ENCODE results near the gene FAM200C. TPM values are rescaled to one million over a fixed set of nuclear protein-coding genes. Genes with fewer than 3 reads are reported as not detected.
A peak's percentile ranks its signal among the peaks of the same experiment; 100 is the strongest.
"Not testable (repeated sequence)": the region's sequence is repeated elsewhere in the genome, so short reads cannot be mapped to it uniquely, and the experiment has no call there.

FAM200C gene
- total and polyA plus RNA-seq, 9 donors: 9.0 to 14.5 (median 9.8) TPM

GRCh38 chr5:160438316-160439204 is 38.7 kb upstream of the FAM200C start:
- Histone ChIP-seq H3K27ac (ENCODE audit: low read length) (no peak overlapping the region), H3K9me3 (replicated peaks; ENCODE audit: control insufficient read depth, low read depth, low read length) (no peaks in the 10 kb centered on the region), H3K4me1 (ENCODE audit: control insufficient read depth, insufficient read depth, low read length) (peaks cover 8% of the 10 kb centered on the region), H3K4me3 (ENCODE audit: low read length) (peak overlapping the region; percentile 45), H3K36me3 (ENCODE audit: control insufficient read depth, insufficient read depth, low read length) (no peaks in the 10 kb centered on the region), H3K27me3 (ENCODE audit: control insufficient read depth, insufficient read depth, low read length) (peaks cover 3% of the 10 kb centered on the region)
- WGBS (ENCODE audit: insufficient coverage): 12% methylated on average over 9 of the region's 18 CpGs
- DNase-seq: peak; percentile 62

GRCh38 chr5:160437271-160437670 is 37.4 kb upstream of the FAM200C start:
- DNase-seq: no peak
- Histone ChIP-seq H3K4me3 (ENCODE audit: low read length) (no peak overlapping the region), H3K27ac (ENCODE audit: low read length) (no peak overlapping the region), H3K4me1 (ENCODE audit: control insufficient read depth, insufficient read depth, low read length) (peaks cover 8% of the 10 kb centered on the region), H3K36me3 (ENCODE audit: control insufficient read depth, insufficient read depth, low read length) (no peaks in the 10 kb centered on the region), H3K27me3 (ENCODE audit: control insufficient read depth, insufficient read depth, low read length) (peaks cover 3% of the 10 kb centered on the region), H3K9me3 (replicated peaks; ENCODE audit: control insufficient read depth, low read depth, low read length) (no peaks in the 10 kb centered on the region)

- WGBS (ENCODE audit: insufficient coverage): no CpG with 5 or more reads among the region's 6 CpGs
- not testable (repeated sequence) for H3K27me3 ChIP-seq (ENCODE audit: control insufficient read depth, insufficient read depth, low read length); DNase-seq; H3K4me3 ChIP-seq (ENCODE audit: low read length); H3K4me1 ChIP-seq (ENCODE audit: control insufficient read depth, insufficient read depth, low read length); H3K9me3 ChIP-seq (replicated peaks; ENCODE audit: control insufficient read depth, low read depth, low read length); H3K36me3 ChIP-seq (ENCODE audit: control insufficient read depth, insufficient read depth, low read length); H3K27ac ChIP-seq (ENCODE audit: low read length)
Observed at GRCh38 chr5:160436661-160437060, 36.8 kb upstream of the FAM200C start.

- Histone ChIP-seq H3K36me3 (ENCODE audit: control insufficient read depth, insufficient read depth, low read length) (no peaks in the 10 kb centered on the region), H3K4me1 (ENCODE audit: control insufficient read depth, insufficient read depth, low read length) (peaks cover 8% of the 10 kb centered on the region), H3K27ac (ENCODE audit: low read length) (no peak overlapping the region), H3K27me3 (ENCODE audit: control insufficient read depth, insufficient read depth, low read length) (peaks cover 3% of the 10 kb centered on the region), H3K9me3 (replicated peaks; ENCODE audit: control insufficient read depth, low read depth, low read length) (no peaks in the 10 kb centered on the region), H3K4me3 (ENCODE audit: low read length) (no peak overlapping the region)
- 80% methylated on average over 2 of the region's 4 CpGs for WGBS (ENCODE audit: insufficient coverage)
- no peak for DNase-seq
Observed at GRCh38 chr5:160436017-160436416, 36.2 kb upstream of the FAM200C start.

- no peak overlapping the region for H3K4me3 ChIP-seq (ENCODE audit: low read length)
- 60% methylated on average over 1 of the region's 1 CpG for WGBS (ENCODE audit: insufficient coverage)
- peaks cover 3% of the 10 kb centered on the region for H3K27me3 ChIP-seq (ENCODE audit: control insufficient read depth, insufficient read depth, low read length)
- H3K4me1 ChIP-seq (ENCODE audit: control insufficient read depth, insufficient read depth, low read length): peaks cover 8% of the 10 kb centered on the region
- H3K36me3 ChIP-seq (ENCODE audit: control insufficient read depth, insufficient read depth, low read length): no peaks in the 10 kb centered on the region
- no peaks in the 10 kb centered on the region for H3K9me3 ChIP-seq (replicated peaks; ENCODE audit: control insufficient read depth, low read depth, low read length)
- H3K27ac ChIP-seq (ENCODE audit: low read length): no peak overlapping the region
- DNase-seq: no peak
Observed at GRCh38 chr5:160435532-160435931, 35.7 kb upstream of the FAM200C start.

GRCh38 chr5:160434022-160434531 is 34.2 kb upstream of the FAM200C start:
- no peaks in the 10 kb centered on the region for H3K9me3 ChIP-seq (replicated peaks; ENCODE audit: control insufficient read depth, low read depth, low read length)
- H3K4me3 ChIP-seq (ENCODE audit: low read length): no peak overlapping the region
- WGBS (ENCODE audit: insufficient coverage): 34% methylated on average over 9 of the region's 9 CpGs
- H3K27me3 ChIP-seq (ENCODE audit: control insufficient read depth, insufficient read depth, low read length): peaks cover 3% of the 10 kb centered on the region
- peak; percentile 28 for DNase-seq
- H3K27ac ChIP-seq (ENCODE audit: low read length): no peak overlapping the region
- H3K4me1 ChIP-seq (ENCODE audit: control insufficient read depth, insufficient read depth, low read length): peaks cover 6% of the 10 kb centered on the region
- peaks cover 9% of the 10 kb centered on the region for H3K36me3 ChIP-seq (ENCODE audit: control insufficient read depth, insufficient read depth, low read length)

GRCh38 chr5:160432787-160433186 is 32.9 kb upstream of the FAM200C start:
- Histone ChIP-seq H3K27ac (ENCODE audit: low read length) (no peak overlapping the region), H3K9me3 (replicated peaks; ENCODE audit: control insufficient read depth, low read depth, low read length) (no peaks in the 10 kb centered on the region), H3K36me3 (ENCODE audit: control insufficient read depth, insufficient read depth, low read length) (peaks cover 11% of the 10 kb centered on the region), H3K27me3 (ENCODE audit: control insufficient read depth, insufficient read depth, low read length) (peaks cover 3% of the 10 kb centered on the region), H3K4me1 (ENCODE audit: control insufficient read depth, insufficient read depth, low read length) (no peaks in the 10 kb centered on the region), H3K4me3 (ENCODE audit: low read length) (no peak overlapping the region)
- DNase-seq: no peak
- 66% methylated on average over 2 of the region's 7 CpGs for WGBS (ENCODE audit: insufficient coverage)

- Histone ChIP-seq H3K36me3 (ENCODE audit: control insufficient read depth, insufficient read depth, low read length) (peaks cover 17% of the 10 kb centered on the region), H3K27me3 (ENCODE audit: control insufficient read depth, insufficient read depth, low read length) (peaks cover 3% of the 10 kb centered on the region), H3K9me3 (replicated peaks; ENCODE audit: control insufficient read depth, low read depth, low read length) (no peaks in the 10 kb centered on the region), H3K4me3 (ENCODE audit: low read length) (no peak overlapping the region), H3K27ac (ENCODE audit: low read length) (no peak overlapping the region), H3K4me1 (ENCODE audit: control insufficient read depth, insufficient read depth, low read length) (no peaks in the 10 kb centered on the region)
- WGBS (ENCODE audit: insufficient coverage): 100% methylated on average over 2 of the region's 4 CpGs
- no peak for DNase-seq
Observed at GRCh38 chr5:160432196-160432595, 32.3 kb upstream of the FAM200C start.

GRCh38 chr5:160427607-160428006 is 27.8 kb upstream of the FAM200C start:
- Histone ChIP-seq H3K9me3 (replicated peaks; ENCODE audit: control insufficient read depth, low read depth, low read length) (no peaks in the 10 kb centered on the region), H3K4me1 (ENCODE audit: control insufficient read depth, insufficient read depth, low read length) (peaks cover 3% of the 10 kb centered on the region), H3K36me3 (ENCODE audit: control insufficient read depth, insufficient read depth, low read length) (peaks cover 17% of the 10 kb centered on the region), H3K27ac (ENCODE audit: low read length) (no peak overlapping the region), H3K27me3 (ENCODE audit: control insufficient read depth, insufficient read depth, low read length) (no peaks in the 10 kb centered on the region), H3K4me3 (ENCODE audit: low read length) (no peak overlapping the region)
- no peak for DNase-seq
- 100% methylated on average over 2 of the region's 4 CpGs for WGBS (ENCODE audit: insufficient coverage)

GRCh38 chr5:160423099-160423498 is 23.2 kb upstream of the FAM200C start:
- 29% methylated on average over 1 of the region's 2 CpGs for WGBS (ENCODE audit: insufficient coverage)
- peaks cover 11% of the 10 kb centered on the region for H3K4me1 ChIP-seq (ENCODE audit: control insufficient read depth, insufficient read depth, low read length)
- DNase-seq: no peak
- H3K9me3 ChIP-seq (replicated peaks; ENCODE audit: control insufficient read depth, low read depth, low read length): no peaks in the 10 kb centered on the region
- H3K36me3 ChIP-seq (ENCODE audit: control insufficient read depth, insufficient read depth, low read length): peaks cover 6% of the 10 kb centered on the region
- no peak overlapping the region for H3K27ac ChIP-seq (ENCODE audit: low read length)
- no peaks in the 10 kb centered on the region for H3K27me3 ChIP-seq (ENCODE audit: control insufficient read depth, insufficient read depth, low read length)
- H3K4me3 ChIP-seq (ENCODE audit: low read length): no peak overlapping the region

Data from muscle of leg (tissue), 11 donors.